ENCODE data around the gene SNX4. TPM values are rescaled to one million over a fixed set of nuclear protein-coding genes. Genes with fewer than 3 reads are reported as not detected.

SNX4 gene
- total and polyA plus RNA-seq, 5 donors from 2014 or later: 23.0 to 36.6 (median 26.0) TPM

DNA sequence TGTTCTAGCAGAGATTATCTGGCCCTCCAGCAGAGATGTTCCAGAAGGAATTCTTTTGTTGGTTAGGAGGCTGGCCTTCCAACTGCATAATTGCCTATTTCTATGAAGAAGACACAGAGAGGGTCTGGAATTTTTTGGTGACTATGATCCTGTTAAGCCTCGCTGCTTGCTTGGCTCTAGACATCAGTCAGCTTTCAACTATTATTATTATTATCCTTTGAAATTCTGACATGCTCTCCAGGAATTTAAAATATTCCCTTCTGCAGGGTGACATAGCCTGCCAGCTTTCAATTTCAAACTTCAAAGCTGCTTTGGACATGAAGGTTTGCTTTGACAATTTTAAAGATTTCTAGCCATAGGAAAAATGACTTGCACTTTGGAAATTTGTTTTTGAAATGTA is 118.6 kb downstream of the SNX4 start:
- Histone ChIP-seq H3K9me3 (ENCODE audit: control insufficient read depth in 2 of 2, low read length in 2 of 2) (peaks cover 0 to 6% of the 10 kb centered on the region in 2 experiments), H3K36me3 (ENCODE audit: control insufficient read depth, insufficient read depth, low read length) (no peaks in the 10 kb centered on the region), H3K27me3 (ENCODE audit: control insufficient read depth, insufficient read depth, low read length) (peaks cover 10% of the 10 kb centered on the region), H3K27ac (ENCODE audit: insufficient read depth, low read length, poor library complexity, severe bottlenecking) (no peak overlapping the region), H3K4me1 (ENCODE audit: control insufficient read depth, insufficient read depth, low read length, poor library complexity, severe bottlenecking) (no peaks in the 10 kb centered on the region), H3K4me3 (ENCODE audit: low read depth, low read length) (no peak overlapping the region)
- DNase-seq (no peak), ATAC-seq (ENCODE audit: low read depth in 2 of 2) (no peak)
- Mint-ChIP-seq H3K27ac (peak overlapping the region in 1 of 3 donors; percentile 2), H3K36me3 (peaks cover 10% of the 10 kb centered on the region), H3K27me3 (peaks cover 60% of the 10 kb centered on the region), H3K4me1 (no peaks in the 10 kb centered on the region), H3K9me3 (peaks cover 2 to 18% (median 4%) of the 10 kb centered on the region in 7 donors), H3K4me3 (no peak overlapping the region)

DNA sequence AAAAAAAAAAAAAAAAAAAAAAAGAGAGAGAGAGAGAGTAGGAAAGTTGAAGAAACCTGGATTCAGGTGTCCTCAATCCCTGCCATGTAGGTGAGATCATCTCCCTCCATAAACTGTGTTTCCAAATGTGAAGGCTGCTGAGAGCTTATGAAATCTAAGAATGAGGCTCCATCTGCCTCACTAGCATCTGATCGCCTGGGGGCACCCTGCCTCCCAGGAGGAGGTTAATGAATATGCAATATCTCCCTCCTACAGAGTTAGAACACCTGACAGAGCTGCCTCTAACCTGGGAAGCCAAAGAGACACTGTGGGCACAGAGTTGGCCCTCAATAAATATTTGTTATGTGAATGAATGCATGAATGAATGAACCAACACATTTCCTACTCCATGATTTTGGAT is 121.0 kb downstream of the SNX4 start:
- peaks cover 51% of the 10 kb centered on the region for H3K27me3 Mint-ChIP-seq
- DNase-seq (no peak), ATAC-seq (ENCODE audit: low read depth in 2 of 2) (no peak)
- H3K9me3 Mint-ChIP-seq: peaks cover 0 to 3% (median 0%) of the 10 kb centered on the region in 7 donors
- no peak overlapping the region for H3K4me3 Mint-ChIP-seq
- H3K9me3 ChIP-seq (ENCODE audit: control insufficient read depth in 2 of 2, low read length in 2 of 2): no peaks in the 10 kb centered on the region
- H3K36me3 Mint-ChIP-seq: peaks cover 3% of the 10 kb centered on the region
- no peak overlapping the region for H3K4me3 ChIP-seq (ENCODE audit: low read depth, low read length)
- H3K36me3 ChIP-seq (ENCODE audit: control insufficient read depth, insufficient read depth, low read length): no peaks in the 10 kb centered on the region
- H3K27ac ChIP-seq (ENCODE audit: insufficient read depth, low read length, poor library complexity, severe bottlenecking): no peak overlapping the region
- H3K4me1 ChIP-seq (ENCODE audit: control insufficient read depth, insufficient read depth, low read length, poor library complexity, severe bottlenecking): no peaks in the 10 kb centered on the region
- no peak overlapping the region for H3K27ac Mint-ChIP-seq
- no peaks in the 10 kb centered on the region for H3K4me1 Mint-ChIP-seq
- H3K27me3 ChIP-seq (ENCODE audit: control insufficient read depth, insufficient read depth, low read length): peaks cover 11% of the 10 kb centered on the region

Other genes starting within 250 kb of the SNX4 start
- 50.6 TPM for gene ZNF148, start 144.9 kb downstream of the SNX4 start, total RNA-seq
- 10 to 100 TPM; 58.0 to 75.0 (median 65.4) TPM for gene ZNF148, start 144.9 kb downstream of the SNX4 start, polyA plus RNA-seq
- gene OSBPL11, start 75.3 kb upstream of the SNX4 start, total RNA-seq: 11.4 TPM
- gene OSBPL11, start 75.3 kb upstream of the SNX4 start, polyA plus RNA-seq: 1 to 10 TPM; 6.8 to 8.2 (median 7.6) TPM

All from CD4-positive, CD25-positive, alpha-beta regulatory T cell (primary cell).